CD4-positive, alpha-beta T cell treated with Interferon gamma for 1 hour (primary cell): Measurements from ENCODE around the gene CD274.

Source experiments
- DNase-seq: peaks from one replicate; pipeline ENCODE4 v3.0.0-alpha.2; 2020

The CD274 gene

DNA sequence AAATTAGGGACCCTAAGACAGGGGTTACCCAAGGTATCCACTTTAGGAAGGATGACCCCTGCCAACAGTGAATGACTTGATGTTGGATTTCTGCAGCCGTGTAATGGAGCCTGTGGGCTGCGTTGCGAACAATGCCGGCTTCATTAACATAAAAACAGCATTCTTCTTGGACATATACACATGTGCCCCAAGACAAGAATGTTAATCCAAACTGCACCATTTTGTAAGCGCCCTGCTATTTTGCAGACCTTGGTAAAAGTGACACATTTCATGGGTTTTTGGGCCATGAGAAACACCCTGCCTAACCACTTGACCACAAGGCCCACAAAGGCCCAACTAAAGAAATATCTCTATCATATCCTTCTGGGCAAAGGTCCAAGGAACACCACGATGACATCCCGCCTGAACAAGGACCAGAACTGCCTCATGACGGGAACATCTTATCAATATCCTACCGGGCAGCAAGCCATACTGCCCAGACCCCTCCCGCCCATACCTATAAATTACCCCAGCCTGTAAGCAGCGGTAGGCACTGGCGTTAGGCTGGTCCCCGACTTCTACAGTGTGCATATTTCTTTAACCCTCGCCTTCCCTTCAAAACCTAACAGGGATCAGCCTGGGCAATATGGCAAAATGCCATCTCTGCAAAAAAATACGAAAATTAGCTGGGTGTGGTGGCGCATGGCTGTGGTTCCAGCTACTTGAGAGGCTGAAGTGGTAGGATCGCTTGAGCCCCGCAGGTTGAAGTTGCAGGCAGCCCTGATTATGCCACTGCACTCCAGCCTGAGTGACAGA is 50.3 kb downstream of the CD274 start:
- no peak for DNase-seq

GRCh38 chr9:5502553-5502952 is 52.2 kb downstream of the CD274 start:
- DNase-seq, result no peak

DNA sequence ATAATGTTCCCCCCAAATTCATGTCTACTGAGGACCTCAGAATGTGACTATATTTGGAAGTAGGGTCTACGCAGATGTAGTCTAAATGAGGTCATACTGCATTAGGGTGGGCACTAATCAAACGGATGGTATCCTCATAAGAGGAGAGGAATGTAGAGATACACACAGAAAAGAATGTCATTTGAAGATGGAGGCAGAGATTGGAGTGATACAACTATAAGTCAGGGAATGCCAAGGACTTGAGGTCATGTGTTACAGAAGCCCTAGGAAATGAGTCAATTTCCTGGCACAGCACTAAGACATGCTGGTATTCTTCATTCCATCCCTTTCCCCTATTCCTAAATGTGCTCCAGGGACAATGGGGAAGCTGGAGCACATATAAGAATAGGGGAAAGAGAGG is 59.2 kb downstream of the CD274 start:
- DNase-seq, result no peak

DNA sequence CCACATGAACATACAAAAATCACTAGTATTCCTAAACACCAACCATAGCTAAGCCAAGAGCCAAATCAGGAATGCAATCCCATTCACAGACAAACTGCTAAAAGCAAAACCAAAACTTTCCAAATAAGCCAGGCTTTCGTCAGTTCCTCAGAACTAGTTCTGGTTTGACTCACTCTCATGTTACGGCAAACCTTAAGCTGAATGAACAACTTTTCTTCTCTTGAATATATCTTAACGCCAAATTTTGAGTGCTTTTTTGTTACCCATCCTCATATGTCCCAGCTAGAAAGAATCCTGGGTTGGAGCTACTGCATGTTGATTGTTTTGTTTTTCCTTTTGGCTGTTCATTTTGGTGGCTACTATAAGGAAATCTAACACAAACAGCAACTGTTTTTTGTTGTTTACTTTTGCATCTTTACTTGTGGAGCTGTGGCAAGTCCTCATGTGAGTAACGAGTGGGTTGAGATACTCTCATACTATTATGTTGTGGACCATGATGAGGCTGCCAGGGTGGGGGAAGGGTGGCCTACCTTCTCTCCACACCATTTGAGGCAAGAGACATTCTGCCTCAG is 60.1 kb downstream of the CD274 start, which contains the start of gene PDCD1LG2:
PDCD1LG2 (plus strand) TSS at position 172 of the 572 bp plus-strand sequence. CDS start 12,016 bp downstream, outside the sequence.
- DNase-seq, result no peak

- no peak for DNase-seq
These were observed 60.6 kb downstream of the CD274 start for GRCh38 chr9:5510989-5511388.

DNA sequence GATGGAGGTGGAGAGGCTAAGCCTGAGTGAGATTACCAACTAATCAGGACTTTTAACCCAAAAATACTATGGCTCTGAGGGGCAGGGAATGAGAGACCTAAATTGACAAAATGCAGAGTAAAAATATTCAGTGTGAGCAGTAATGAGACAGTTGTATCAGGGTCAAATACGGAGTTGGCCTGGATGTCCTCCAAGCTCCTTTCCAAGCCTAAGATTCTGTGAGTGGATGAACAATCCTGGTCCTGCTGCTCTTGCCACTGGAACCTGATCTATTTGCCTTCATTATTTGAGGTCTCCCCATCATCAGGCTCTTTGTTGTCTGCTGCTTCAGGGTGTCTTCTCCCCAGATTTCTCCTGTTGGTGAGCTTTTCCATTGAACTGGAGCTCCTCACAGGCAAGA is 61.1 kb downstream of the CD274 start:
- DNase-seq, result no peak

DNA sequence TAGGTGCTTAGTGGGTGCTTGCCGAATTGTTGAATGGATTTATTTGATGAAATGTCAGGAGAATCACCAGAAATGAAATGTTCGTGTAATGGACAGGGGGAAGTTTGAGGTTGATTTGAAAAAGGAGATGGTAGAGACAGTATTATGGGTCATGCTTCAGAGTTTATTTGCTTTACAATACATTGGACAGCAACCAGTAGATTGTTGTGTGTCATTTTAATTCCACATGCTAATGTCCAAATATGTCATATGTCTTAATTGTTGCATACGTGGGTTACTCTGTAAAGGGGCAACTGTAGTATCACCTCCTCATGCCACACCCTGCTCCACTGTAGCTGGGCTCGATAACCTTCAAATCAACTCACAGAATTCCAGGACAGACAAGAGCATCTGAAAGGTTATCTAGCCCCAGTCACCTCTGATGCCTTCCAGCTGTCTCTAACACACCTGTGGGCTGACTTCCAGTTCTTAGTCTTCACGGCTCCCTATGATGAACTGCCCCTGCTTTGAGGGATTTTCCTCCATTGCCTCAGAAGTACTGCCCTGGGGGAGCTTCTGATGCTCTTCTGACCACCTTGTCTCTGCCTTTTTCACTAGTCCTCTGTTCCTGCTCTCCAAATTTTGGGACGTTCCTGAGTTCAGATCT is 61.7 kb downstream of the CD274 start:
- DNase-seq, result no peak

DNA sequence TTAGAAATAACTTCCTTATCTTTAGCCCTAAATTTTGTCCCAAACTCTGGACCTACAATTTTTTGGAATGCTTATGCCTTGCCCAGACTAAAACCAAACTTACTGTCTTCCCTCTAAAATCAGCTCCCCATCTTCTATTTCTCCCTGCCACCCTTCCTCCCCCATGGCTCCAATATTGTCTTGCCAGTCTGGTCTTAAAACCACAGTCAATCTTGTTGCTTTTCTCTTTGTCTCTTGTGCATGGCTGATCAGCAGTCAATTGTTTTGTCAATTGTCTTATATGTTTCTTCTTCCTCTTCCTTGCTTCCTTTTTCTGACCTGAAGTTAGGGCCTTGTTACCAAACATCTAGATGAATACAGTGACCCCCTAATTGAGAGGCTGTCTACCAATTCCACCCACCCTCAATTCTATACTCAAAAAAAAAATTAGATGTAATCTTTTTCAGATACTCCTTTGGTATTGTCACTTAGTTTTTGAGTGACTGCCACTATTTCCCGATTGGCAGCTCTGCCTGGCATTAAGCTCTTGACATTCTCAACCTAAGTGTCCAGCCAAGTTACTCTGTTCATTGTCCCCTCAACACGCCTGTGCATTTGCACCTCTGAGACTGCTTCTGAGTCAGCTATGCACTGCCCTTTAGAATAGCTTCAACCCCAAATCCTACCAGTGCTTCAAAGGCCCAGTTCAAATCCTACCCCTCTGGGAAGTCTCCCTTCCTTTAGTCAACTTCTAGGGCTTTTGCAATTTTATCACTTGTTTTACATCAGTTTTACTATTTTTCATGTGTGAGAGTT is 62.5 kb downstream of the CD274 start:
- DNase-seq, result no peak

GRCh38 chr9:5513966-5514616 is 63.7 kb downstream of the CD274 start:
- no peak for DNase-seq

DNA sequence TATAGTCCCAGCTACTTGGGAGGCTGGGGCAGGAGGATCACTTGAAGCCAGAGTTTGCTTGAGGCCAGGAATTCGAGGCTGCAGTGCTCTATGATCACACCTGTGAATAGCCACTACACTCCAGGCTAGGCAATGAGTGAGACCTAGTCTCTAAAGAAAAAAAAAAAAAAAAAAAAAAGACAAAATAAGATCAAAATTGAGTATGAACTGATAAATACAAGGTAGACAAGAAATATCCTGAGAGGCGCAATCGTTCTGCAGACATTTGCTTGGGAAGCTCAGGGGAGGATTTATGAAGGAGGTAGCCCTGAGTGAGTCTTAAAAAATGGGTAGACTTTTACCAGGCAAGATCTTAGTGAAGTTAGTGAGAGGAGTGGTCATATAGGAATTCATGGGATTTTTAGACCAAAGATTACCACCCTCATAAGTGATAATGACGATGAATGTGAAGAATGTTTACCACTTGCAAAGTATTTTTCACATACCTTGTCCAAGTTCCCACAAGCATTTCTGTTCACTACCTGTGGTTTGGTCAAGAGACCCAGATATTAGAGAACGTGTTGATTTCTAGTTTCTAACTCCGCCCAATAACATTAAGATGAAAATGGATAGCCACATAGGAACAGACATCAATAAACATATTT is 64.4 kb downstream of the CD274 start:
- DNase-seq, result no peak

GRCh38 chr9:5515261-5515650 is 64.9 kb downstream of the CD274 start:
- DNase-seq, result no peak

DNA sequence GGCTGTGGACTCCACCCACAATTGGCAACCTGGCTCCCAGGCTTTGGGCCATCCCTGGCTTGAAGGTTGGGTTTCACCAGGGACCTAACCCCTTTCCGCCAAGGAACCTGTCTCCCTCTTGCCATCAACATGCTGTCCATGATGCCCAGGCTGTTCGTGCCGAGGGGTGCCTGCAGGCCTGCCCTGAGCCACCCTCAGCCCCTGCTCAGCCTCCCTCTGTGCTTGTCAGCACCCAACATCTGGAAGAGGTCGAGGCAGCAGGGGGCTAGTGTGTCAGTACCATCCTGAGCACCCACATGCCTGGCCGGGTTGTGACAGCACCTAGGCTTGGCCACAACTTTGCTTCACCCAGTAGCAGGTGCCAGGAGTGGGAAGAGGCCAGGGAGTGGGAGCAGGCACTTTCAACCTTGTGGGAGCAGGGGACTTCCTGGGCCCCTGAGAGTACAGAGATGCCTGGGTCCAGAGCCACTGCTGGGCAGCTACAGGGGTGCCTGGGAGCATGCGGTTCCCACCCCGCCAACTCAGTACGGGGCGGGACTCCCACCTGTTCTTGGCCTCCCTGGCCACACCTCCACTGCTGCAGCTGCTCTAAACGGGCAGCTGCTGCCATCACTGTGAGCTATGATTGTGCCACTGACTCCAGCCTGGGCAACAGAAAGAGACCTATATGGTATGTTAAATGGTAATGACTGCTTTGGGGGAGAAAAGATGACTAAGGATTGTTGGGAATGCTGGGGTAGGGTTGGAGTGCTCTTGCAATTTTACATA is 66.3 kb downstream of the CD274 start:
- DNase-seq, result no peak

- DNase-seq, result no peak
These were observed 68.0 kb downstream of the CD274 start for GRCh38 chr9:5518171-5518936.

GRCh38 chr9:5518937-5519319 is 68.6 kb downstream of the CD274 start:
- no peak for DNase-seq
